ENCODE measurements around the gene NAALAD2. TPM values are rescaled to one million over a fixed set of nuclear protein-coding genes. Genes with fewer than 3 reads are reported as not detected.
"Not testable (repeated sequence)": the region's sequence is repeated elsewhere in the genome, so short reads cannot be mapped to it uniquely, and the experiment has no call there.

The NAALAD2 gene
- total and polyA plus RNA-seq, 2 experiments from 2014 or later, result 15.6 to 29.8 TPM

GRCh38 chr11:90148900-90149299 lies 14.4 kb downstream of the NAALAD2 start:
- H3K9me3 ChIP-seq (ENCODE audit: low read depth), result no peaks in the 10 kb centered on the region
- H2AFZ ChIP-seq, result no peak overlapping the region
- no peaks in the 10 kb centered on the region for H3K27me3 ChIP-seq
- no peak for DNase-seq (ENCODE audit: low spot score)
- TF ChIP-seq EZH2 (IDR thresholded peaks at IDR 0.05; ENCODE audit: borderline replicate concordance), result no peak
- no peak for TF ChIP-seq EZH2phosphoT487 (IDR thresholded peaks at IDR 0.05; ENCODE audit: low read depth, severe bottlenecking, unreplicated experiment)
- no peak for TF ChIP-seq CTCF (IDR thresholded peaks at IDR 0.05; ENCODE audit: poor library complexity)
- no peak overlapping the region for H3K4me2 ChIP-seq
- H4K20me1 ChIP-seq (ENCODE audit: insufficient read depth, poor library complexity, severe bottlenecking), result no peaks in the 10 kb centered on the region
- 97% methylated on average over 1 of the region's 1 CpG for WGBS (ENCODE audit: low lambda C conversion rate, missing lambda C conversion rate)
- H3K4me3 ChIP-seq, result no peak overlapping the region
- H3K36me3 ChIP-seq (replicated peaks; ENCODE audit: insufficient read depth, low read depth), result no peaks in the 10 kb centered on the region
- H3K4me1 ChIP-seq (ENCODE audit: insufficient read depth), result no peaks in the 10 kb centered on the region
- H3K27ac ChIP-seq, result no peak overlapping the region
- peaks cover 16% of the 10 kb centered on the region for H3K79me2 ChIP-seq
- H3K9me2 ChIP-seq (replicated peaks; ENCODE audit: insufficient read depth), result no peaks in the 10 kb centered on the region

GRCh38 chr11:90166982-90167573 lies 32.6 kb downstream of the NAALAD2 start:
- H3K4me2 ChIP-seq; H3K4me3 ChIP-seq; H2AFZ ChIP-seq; DNase-seq (ENCODE audit: low spot score); H3K36me3 ChIP-seq (replicated peaks; ENCODE audit: insufficient read depth, low read depth); H3K79me2 ChIP-seq; H3K27ac ChIP-seq; H3K27me3 ChIP-seq; H4K20me1 ChIP-seq (ENCODE audit: insufficient read depth, poor library complexity, severe bottlenecking); H3K9me3 ChIP-seq (ENCODE audit: low read depth); H3K4me1 ChIP-seq (ENCODE audit: insufficient read depth); H3K9me2 ChIP-seq (replicated peaks; ENCODE audit: insufficient read depth): not testable (repeated sequence)
- WGBS (ENCODE audit: low lambda C conversion rate, missing lambda C conversion rate), result 97% methylated on average over 32 of the region's 49 CpGs

GRCh38 chr11:90167704-90168103 lies 33.2 kb downstream of the NAALAD2 start:
- not testable (repeated sequence) for H2AFZ ChIP-seq; H3K4me3 ChIP-seq; H3K4me2 ChIP-seq; H3K9me2 ChIP-seq (replicated peaks; ENCODE audit: insufficient read depth); H4K20me1 ChIP-seq (ENCODE audit: insufficient read depth, poor library complexity, severe bottlenecking); H3K4me1 ChIP-seq (ENCODE audit: insufficient read depth); H3K27me3 ChIP-seq; DNase-seq (ENCODE audit: low spot score); H3K9me3 ChIP-seq (ENCODE audit: low read depth); H3K79me2 ChIP-seq; H3K27ac ChIP-seq; H3K36me3 ChIP-seq (replicated peaks; ENCODE audit: insufficient read depth, low read depth)
- WGBS (ENCODE audit: low lambda C conversion rate, missing lambda C conversion rate), result 88% methylated on average over 8 of the region's 8 CpGs

- Histone ChIP-seq H3K4me2 (no peak overlapping the region), H3K79me2 (no peaks in the 10 kb centered on the region), H3K4me1 (ENCODE audit: insufficient read depth) (no peaks in the 10 kb centered on the region), H3K27ac (no peak overlapping the region), H3K27me3 (no peaks in the 10 kb centered on the region), H3K9me2 (replicated peaks; ENCODE audit: insufficient read depth) (no peaks in the 10 kb centered on the region), H3K4me3 (no peak overlapping the region), H4K20me1 (ENCODE audit: insufficient read depth, poor library complexity, severe bottlenecking) (no peaks in the 10 kb centered on the region), H2AFZ (no peak overlapping the region), H3K36me3 (replicated peaks; ENCODE audit: insufficient read depth, low read depth) (no peaks in the 10 kb centered on the region), H3K9me3 (ENCODE audit: low read depth) (no peaks in the 10 kb centered on the region)
- no peak for TF ChIP-seq EZH2 (IDR thresholded peaks at IDR 0.05; ENCODE audit: borderline replicate concordance)
- no peak for TF ChIP-seq EZH2phosphoT487 (IDR thresholded peaks at IDR 0.05; ENCODE audit: low read depth, severe bottlenecking, unreplicated experiment)
- TF ChIP-seq CTCF (IDR thresholded peaks at IDR 0.05; ENCODE audit: poor library complexity), result no peak
- DNase-seq (ENCODE audit: low spot score), result no peak
- 92% methylated on average over 3 of the region's 3 CpGs for WGBS (ENCODE audit: low lambda C conversion rate, missing lambda C conversion rate)
Measured at GRCh38 chr11:90168571-90168970, 34.1 kb downstream of the NAALAD2 start.
